HG03558 (cell line): ENCODE results near the gene MT1G.
"Not testable (repeated sequence)": the region's sequence is repeated elsewhere in the genome, so short reads cannot be mapped to it uniquely, and the experiment has no call there.

Experiments used
- ATAC-seq: cut with Tn5 transposase; IDR thresholded peaks from one replicate; pipeline ENCODE4 v1.9.1; 2021; ENCODE audit warnings: moderate number of reproducible peaks; ENCODE audit not compliant: unreplicated experiment; ENCODE audit errors: extremely low read depth

Gene MT1G

DNA sequence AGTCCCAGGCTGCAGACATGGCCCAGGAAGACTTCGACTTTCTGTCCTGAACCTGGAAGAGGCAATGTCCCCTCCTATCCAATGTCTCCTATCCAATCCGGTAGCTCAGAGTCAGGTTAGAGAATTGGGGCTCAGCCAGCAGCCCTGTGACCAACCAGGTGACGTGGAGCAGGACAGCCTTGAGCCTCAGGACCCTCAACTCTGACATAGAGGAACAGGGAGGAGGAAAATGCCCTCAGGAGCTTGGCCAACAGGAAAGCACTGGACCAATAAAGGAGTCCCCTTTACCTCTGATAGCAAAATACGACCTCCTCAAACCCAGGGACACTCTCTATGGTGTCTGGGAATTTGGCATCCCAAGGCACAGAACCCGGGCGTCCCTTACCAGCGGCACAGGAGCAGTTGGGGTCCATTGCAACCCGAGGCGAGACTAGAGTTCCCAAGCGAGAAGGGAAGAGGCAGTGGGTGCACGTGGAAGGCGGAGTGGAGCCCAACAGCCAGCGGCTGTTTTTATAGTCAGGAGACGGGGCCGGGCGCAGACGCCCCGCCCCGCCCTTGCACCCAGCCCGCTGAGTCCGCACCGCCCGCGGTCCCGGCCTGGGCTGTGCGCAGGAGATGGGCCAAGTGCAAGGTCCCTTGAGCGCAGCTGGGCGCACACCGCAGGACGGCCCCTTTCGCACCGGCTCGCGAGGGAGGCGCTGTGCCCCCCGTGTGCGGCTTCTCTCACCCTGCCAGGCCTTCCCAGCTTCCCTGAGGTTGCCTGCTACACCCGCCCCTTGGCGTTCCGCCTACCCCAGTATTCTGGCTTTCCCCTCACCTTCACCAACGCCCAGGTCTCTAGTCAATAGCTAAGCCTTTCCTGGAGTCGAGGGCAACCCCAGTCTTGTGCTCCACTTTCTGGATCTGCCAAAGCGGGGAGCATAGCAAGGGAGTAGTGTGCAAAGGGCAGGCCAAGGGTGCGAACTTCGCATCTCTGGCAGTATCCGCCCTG lies at the start of gene MT1G:
MT1G (minus strand) TSS at position 485 of the 991 bp plus-strand sequence; CDS start at position 413, 72 bp downstream.
- no peak for ATAC-seq

DNA sequence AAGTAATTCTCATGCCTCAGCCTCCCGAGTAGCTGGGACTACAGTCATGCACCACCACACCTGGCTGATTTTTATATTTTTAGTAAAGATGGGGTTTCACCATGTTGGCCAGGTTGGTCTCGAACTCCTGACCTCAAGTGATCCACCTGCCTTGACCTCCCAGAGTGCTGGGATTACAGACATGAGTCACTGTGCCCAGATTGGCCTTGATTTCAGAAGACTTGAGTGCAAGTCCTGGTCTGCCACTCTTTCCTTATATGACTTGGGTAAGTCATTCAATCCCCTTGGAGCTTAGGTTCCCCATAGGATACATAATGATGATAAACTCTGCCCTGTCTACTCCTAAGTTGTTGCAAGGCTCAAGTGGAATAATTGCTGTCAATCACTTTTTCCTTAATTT lies 49.7 kb upstream of the MT1G start:
- ATAC-seq: not testable (repeated sequence)

DNA sequence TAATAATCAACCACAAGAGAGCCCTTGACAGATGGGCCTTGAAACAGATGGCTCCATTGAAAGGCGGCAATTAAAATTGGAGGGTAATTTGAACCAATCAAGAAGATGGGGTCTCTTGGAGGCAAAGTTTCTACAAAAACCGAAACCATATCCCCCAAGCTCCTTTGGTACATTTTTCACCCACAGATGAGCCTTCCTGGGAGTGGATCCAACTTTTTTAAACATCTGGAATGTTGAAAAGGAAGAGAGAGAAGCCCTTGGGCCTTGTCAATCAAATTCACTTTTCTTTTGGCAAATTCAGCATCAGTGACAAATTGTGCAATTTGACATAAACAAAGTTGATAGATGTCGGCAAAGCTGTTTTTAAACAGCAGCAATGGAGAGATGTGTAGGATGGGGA lies 48.9 kb upstream of the MT1G start:
- ATAC-seq: no peak

DNA sequence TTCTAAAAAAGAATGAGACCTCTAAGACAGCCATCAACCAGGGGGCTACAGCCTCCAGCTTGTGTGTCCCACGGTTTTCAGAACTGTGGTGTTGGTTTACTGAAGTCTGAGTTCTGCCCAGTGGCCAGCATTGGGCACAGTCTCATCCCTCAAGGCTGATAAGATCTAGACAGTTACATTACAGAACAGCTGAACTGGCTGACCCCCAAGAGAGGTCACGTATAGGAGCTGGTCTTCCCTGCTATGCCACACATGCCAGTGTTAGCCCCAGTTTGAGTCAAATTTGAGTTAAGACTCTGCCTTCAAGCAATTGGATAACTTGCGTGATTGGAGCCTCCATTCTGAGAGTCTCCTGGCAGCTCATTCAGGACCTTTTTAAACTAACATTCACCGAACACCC lies 47.3 kb upstream of the MT1G start:
- no peak for ATAC-seq

DNA sequence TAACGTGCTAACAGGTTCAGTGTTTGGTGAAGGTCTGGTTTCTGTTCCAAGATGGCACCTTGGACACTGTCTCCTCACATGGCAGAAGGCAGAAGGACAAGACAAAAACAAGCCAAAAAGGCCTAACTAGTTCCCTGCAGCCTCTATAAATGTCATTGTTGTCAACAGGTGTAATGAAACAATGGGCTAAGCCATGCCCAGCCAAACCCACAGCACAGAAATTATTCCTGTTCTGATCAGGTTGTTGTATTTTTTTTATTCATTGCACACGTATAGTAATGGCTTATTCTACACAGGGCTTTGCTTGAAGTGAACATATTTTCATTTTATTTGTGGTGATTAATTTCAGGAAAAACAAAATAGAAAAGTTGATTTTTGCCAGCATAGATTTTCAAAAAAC lies 45.9 kb upstream of the MT1G start:
- no peak for ATAC-seq

- no peak for ATAC-seq
These were observed 44.0 kb upstream of the MT1G start for GRCh38 chr16:56711862-56712261.

- ATAC-seq: no peak
These were observed 42.4 kb upstream of the MT1G start for GRCh38 chr16:56710181-56710737.

DNA sequence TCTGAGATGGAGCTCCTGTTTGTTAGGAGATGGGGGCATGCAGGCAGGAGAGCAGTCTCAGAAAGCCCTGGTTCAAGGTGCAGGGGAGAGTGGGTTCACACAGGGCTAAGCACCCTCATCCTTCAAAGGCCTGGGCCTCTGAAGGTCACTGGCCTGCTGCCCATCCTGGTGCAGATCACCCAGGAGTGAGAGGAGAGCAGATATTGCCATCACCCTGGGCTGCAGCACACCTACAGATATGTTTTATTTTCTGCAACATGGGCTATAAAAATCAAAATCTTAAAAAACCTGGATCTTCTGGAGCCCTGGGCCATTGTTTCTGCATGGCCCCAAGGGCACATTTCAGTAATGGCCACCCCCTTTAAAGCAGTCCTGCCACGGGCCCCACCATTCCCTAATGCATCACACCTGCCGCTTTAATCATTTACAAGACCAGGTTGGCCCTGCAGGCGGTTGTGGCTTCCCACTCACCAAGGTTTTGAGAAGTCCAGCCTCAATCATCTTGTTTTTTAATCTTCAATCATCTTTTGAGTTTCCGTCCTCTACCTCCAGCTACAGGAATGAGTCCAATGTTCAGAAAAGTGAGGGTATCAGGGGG lies 41.7 kb upstream of the MT1G start:
- no peak for ATAC-seq

DNA sequence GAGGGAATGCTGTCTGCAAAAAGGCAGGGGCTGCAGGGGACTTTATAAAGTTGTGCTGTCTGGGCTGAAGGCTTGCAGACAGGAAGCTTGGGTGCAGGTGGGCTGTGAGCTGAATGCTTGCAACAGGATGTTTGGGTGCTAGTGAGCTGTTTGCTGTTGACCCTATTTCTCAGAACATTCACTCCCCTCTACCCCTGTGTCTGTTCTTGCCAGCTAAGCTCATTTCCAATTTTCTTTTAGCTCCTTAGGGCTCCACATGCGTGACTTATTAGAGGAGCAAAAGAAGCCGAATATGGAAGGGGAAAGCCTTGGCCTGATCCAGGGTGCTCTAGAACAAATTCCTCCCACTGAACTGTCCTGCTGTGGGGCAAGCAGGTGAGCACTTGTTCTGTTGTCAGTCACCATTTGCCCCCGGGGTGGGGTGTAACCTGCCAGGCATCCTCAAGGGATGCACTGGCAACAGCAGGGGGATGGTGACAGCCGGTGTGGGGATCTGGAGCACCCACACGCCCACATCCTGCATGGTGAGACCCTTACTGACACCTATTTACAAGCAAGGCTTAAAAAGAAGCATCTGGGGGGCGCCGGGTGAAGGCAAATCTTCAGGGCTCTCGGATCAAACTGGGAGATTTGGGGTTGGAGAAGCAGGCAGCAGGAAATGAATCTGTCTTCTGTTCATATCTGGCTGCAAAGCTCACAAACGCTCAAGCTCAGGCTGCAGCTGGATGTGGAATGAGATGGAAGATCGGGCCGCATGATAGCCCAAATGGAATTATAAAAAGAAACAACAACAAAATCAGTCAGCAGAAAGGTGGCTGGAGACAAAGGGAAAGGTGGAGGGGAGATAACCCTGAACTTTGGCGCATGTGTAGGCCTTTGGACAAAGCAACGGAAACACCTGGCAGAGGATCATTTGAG lies 40.9 kb upstream of the MT1G start:
- ATAC-seq: no peak

DNA sequence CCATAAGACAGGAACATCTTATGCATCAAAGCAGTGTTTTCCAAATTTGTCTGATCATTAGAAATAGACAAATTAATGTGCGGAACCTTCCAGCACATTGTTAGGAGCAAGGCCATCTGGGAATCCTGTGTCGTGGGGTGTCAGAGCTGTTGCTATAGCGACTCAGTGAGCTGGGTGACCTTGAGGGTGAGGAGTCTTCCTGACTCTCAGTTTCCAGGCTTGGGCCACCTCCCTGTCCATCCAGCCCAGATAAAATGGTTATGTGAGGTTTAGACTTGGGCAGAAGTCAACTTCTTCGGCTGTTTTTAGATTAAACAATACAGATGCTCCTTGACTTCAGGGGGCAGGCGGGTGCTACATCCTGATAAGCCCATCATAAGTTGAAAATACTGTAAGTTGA lies 35.0 kb upstream of the MT1G start:
- no peak for ATAC-seq

GRCh38 chr16:56701534-56701933 lies 33.7 kb upstream of the MT1G start:
- no peak for ATAC-seq

- no peak for ATAC-seq
These were observed 32.8 kb upstream of the MT1G start for GRCh38 chr16:56700631-56701030.

DNA sequence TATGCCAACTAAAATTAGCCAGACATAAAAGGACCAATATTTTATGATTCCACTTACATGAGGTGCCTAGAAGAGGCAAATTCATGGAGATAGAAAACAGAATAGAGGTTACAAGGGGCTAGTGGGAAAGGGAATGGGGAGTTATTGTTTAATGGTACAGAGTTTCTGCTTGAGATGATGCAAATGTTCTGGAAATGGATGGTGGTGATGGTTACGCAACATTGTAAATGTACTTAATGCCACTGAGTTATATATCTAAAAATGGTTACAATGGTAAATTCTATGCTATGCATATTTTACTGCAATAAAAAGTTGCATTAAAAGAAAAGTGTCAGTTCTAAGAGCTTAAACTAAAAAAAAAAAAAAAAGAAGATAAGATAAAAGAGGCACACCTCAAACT lies 32.3 kb upstream of the MT1G start:
- no peak for ATAC-seq

DNA sequence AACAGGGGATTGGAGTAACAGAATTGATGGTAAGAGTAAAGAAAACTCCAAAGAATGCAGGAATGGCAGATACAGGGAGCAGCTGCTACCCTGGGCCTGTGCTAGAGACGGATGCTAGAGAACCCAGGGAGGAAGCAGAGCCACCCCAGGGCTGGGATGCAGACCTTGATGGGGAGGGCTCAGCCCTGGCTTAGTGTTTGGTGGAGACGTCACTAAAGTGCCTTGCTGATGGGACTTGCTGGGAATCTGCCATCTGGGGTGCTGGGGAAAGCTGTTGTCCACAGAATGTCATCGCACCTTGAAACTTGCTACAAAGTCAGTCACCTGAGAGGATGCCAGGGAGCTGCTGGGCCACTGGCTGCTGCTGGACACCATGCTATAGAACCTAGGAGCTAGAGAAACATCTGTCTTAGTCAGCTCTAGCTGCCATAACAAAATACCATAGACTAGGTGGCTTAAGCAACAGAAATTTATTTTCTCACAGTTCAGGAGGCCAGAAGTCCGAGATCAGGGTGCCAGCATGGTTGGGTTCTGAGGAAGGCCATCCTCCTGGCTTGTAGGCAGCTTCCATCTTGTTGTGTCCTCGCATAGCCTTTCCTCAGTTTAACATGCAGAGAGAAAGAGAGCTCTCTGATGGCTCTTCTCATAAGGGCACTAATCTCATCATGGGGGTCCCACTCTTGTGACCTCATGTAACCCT lies 29.7 kb upstream of the MT1G start:
- ATAC-seq: no peak

DNA sequence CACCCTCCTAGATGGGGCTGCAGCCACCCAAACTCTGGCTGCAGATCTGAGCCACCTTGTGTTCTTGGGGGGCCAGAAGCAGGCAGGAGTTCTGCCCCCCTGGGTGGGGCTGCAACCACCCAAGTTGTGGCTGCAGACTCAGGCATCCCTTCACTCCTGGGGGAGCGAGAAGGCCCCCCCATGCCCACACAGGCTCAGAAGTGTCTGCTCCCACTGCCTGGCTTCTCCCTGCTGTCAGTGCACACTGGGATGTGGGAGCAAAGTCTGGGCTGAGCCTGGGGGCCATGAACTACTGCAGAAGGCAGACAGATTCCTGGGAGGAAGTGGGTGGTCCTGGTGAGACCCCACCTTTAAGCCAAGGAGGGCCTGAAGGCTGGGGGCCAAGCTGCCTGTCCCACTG lies 27.4 kb upstream of the MT1G start:
- no peak for ATAC-seq

- no peak for ATAC-seq
These were observed 24.0 kb upstream of the MT1G start for GRCh38 chr16:56691885-56692284.

GRCh38 chr16:56690420-56691122 lies 22.7 kb upstream of the MT1G start:
- no peak for ATAC-seq

DNA sequence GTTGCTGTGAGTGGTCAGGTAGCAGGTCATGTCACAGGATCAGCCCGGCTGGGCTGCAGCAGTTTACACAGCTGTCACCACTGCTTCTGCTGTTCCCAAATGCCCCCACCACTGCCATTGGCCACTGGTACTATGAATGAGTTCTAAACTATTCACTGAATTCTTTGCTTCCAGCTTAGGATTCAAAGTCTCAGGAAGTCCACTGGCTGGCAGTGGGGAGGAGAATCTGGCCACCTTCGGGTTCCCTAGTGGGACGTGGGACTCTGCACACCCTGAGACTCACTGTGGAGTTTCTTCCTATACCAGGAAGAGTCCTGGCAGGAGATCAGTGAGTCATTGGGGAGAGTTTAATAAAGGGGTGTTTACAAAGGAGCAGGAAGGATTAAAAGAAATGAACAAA lies 21.3 kb upstream of the MT1G start:
- no peak for ATAC-seq

GRCh38 chr16:56688762-56689161 lies 20.9 kb upstream of the MT1G start:
- no peak for ATAC-seq
